Fibroblast of the conjunctiva (primary cell): ENCODE results near the gene MOB2.
A peak's percentile ranks its signal among the peaks of the same experiment; 100 is the strongest.
"Not testable (repeated sequence)": the region's sequence is repeated elsewhere in the genome, so short reads cannot be mapped to it uniquely, and the experiment has no call there.

Source experiments
- DNase-seq: peaks from one replicate; pipeline ENCODE4 v3.0.0-alpha.2; 2010; ENCODE audit warnings: low read depth

The MOB2 gene

DNA sequence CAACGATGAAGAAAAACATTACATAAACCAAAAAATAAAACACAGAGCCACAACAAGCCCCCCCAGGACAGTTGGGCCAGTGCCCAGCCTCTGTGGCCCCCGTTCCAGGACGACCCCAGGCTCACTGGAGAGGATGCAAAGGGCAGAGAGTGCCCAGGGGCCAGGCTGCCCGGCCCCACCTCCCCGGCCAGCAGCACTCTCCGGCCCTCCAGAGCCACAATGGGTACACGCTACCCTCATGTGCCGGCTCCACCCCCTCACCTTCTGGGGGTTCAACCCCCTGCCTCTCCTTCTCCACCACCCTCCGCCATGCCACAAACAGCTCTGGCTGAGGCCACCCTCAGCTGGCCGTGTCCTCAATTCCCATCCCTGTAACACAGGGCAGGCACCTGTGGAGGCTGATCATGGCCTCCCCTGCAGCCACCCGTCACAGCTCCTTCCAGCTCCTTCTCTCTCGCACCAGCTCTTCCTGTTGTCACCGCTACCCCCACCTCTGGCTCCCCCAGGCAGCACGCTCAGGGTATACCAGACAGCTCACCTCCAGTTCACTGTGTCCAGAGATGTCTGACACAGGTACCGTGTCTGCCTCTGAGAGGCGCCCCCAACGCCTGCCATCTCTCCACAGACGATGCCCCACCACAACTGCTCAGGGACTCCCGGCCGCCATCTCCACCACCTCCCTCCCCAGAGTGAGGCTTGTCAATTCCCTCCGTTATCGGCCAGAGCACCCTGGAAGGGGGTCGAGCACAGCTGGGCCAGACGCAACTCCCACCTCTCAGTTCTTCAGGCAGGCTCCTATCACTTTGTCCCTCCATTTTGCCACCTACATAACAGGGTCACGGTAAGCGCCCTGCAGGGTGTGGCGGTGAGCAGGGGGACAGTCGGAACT lies 30.8 kb upstream of the MOB2 start:
- DNase-seq, result no peak

- DNase-seq, result no peak
These were observed 29.9 kb upstream of the MOB2 start for GRCh38 chr11:1516273-1517067.

DNA sequence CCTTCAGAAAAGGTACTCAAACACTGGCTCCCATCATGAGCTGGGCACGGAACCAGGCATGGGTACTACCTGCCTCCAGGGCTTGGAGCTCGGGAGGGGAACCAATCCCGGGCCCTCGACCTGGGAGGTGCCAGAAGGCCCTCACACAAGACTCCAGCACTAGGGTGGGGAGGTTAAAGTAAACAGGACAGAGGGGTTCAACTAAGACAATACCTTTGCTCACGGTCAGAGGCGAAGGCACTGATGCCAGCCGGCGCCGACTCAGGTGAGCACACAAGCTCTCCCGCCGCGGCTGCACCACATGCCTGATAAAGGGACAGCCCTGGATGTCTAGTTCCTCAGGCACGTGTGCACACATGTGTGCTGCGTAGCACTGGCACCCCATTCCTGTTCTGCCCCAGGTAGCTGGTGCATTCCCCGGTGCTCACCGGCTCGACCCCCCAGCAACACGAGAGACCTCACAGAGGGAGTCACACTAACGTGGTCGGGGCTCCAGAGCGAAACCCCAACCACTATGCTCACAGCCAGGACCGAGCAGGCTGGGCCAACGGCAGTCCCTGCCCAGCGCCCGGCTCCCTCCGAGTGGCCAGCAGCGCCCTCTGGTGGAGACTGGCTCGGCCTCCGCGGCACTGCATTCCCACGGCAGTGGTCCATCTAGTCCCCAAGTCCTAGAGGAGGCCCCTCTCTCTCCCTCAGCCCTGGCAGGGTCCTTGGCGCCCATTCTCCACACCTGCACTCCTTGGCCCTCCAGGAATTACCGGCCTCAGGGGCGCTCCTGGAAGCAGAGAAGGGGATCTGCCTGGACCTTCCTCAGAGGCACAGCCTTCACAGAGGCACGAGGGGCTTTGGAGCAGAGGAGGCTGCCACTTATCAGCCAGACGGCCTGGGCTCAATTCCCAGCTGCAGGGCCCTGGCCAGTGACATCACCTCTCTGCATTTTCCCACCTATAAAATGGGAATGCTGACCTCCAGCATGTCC lies 28.8 kb upstream of the MOB2 start:
- peak; percentile 23 for DNase-seq

DNA sequence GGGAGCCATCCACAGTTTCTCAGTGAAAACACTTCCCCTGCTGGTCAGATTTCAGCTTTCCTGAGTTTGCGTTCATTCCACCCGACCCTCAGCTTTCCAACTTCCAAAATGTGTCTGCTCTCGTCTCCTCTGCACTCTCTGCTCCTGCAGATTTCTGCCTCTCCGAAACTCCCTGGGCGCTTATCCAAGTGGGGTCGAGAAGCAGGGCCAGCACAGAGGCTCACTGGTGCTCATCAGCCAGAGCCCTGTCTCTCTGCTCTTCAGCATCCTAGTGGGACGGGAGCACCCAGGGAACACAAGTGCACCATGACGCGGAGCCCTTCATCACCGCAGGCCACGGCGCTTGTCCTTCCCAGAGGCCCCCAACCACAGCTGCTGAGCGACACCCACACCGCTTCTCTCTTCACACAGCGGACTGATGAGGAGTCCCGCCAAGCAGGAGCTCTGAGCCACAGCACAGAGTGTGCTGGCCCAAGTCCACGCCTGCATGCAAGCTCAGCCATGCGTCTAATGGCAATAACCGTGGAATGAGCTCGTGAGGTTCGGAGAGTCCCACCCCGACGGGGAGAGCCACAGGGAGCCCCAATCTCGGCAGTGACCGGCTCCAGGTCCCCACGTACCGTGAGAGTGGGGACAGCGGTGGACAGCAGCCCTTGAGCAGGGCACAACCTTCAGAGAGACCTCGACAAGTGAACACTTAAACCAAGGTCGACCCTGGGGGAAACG lies 27.9 kb upstream of the MOB2 start:
- DNase-seq, result no peak

- no peak for DNase-seq
These were observed 27.0 kb upstream of the MOB2 start for GRCh38 chr11:1513326-1514296.

GRCh38 chr11:1512531-1513258 lies 26.1 kb upstream of the MOB2 start:
- not testable (repeated sequence) for DNase-seq

DNA sequence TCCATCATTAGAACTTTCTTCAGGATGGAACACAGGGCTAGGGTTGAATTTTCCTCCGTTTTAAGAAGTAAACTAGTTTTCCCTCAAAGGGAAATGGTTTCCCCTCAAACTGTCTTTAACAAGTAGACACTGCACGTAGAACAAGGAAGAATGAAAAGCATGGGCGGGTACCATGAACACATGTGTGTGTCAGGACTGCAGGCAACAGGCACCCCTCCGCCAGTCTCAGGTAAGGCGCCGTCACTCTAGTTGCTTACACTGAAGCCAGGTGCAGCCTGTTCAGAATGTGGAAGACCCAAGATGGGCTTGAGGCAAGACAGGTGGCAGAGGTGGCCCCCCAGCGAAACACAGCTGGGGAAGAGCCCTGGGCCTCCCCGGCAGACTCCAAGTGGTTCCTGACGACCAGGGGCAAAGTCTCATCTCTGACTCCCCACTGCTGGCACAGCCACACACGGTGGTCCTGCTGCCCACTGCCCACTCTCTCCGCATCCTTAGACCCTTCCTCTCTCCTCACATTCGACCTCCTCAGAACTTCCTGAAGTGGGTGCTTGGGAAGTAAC lies 25.4 kb upstream of the MOB2 start:
- DNase-seq, result no peak

DNA sequence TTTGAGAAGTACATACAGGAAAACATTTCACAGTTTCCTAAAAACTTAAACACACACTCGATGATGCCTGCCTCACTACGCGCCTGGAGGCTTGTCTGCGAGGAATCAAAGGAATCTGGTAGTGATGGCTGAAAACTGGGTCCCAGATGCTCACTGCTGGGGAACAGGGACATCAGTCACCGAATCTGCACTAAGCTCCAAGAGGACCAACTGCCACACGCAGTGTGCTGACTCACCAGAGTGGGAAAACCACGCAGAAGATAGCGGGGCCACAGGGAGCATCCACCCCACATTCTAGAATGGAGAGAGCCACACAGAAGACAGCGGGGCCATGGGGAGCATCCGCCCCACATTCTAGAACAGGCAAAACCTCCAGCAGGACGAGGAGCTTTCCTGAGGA lies 24.3 kb upstream of the MOB2 start:
- no peak for DNase-seq

DNA sequence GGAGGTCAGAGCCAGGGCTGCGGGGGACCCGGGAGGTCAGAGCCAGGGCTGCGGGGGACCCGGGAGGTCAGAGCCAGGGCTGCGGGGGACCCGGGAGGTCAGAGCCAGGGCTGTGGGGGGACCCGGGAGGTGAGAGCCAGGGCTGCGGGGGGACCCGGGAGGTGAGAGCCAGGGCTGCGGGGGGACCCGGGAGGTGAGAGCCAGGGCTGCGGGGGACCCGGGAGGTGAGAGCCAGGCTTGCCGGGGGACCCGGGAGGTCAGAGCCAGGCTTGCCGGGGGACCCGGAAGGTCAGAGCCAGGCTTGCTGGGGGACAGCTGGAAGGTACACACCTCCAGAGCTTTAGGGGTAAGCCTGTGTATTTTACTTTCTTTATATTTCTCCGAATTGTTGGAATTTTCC lies 23.8 kb upstream of the MOB2 start:
- DNase-seq, result not testable (repeated sequence)

- no peak for DNase-seq
These were observed 23.2 kb upstream of the MOB2 start for GRCh38 chr11:1509626-1510255.

GRCh38 chr11:1508986-1509385 lies 22.4 kb upstream of the MOB2 start:
- DNase-seq, result no peak

DNA sequence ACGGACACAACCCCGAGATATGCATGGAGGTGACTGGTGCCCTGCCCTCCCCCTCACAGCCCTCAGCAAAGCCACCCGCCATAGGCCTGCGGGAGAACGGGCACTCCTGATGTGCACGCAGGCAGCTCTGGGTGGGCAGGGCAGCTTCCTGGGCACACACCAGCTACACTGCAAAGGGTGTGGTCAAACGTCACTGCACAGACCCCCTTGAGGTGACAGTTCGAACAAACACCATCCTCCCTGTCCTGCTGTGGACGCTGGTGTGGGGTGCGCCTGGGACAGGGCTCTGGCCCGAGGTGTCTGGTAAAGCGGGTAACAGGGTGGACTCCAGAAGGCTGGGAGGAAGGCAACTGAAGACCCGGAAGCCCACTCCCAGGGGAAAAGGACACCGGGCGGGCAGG lies 21.9 kb upstream of the MOB2 start:
- no peak for DNase-seq

GRCh38 chr11:1507381-1508140 lies 21.0 kb upstream of the MOB2 start:
- DNase-seq, result no peak

- no peak for DNase-seq
These were observed 20.4 kb upstream of the MOB2 start for GRCh38 chr11:1506981-1507380.

- no peak for DNase-seq
These were observed 18.9 kb upstream of the MOB2 start for GRCh38 chr11:1505480-1505879.

GRCh38 chr11:1504581-1505290 lies 18.2 kb upstream of the MOB2 start:
- no peak for DNase-seq

GRCh38 chr11:1504138-1504537 lies 17.6 kb upstream of the MOB2 start:
- no peak for DNase-seq
